Mesendoderm (in vitro differentiated cells): Measurements from ENCODE around the gene ZDHHC6.

Experiments used
- DNase-seq: peaks from one replicate; pipeline ENCODE4 v3.0.0; 2013
- H2AK5ac ChIP-seq: 2 replicates; pipeline ENCODE4 v1.6.1; 2013; ENCODE audit warnings: low read length, inconsistent platforms
- H2BK120ac ChIP-seq: 2 replicates; pipeline ENCODE4 v1.6.1; 2013; ENCODE audit warnings: low read depth, mild to moderate bottlenecking, low read length, moderate library complexity, mixed read lengths
- H2BK15ac ChIP-seq: replicated peaks from 2 replicates; pipeline ENCODE4 v1.6.1; 2013; ENCODE audit warnings: low read depth, mild to moderate bottlenecking, moderate library complexity
- H2BK5ac ChIP-seq: 2 replicates; pipeline ENCODE4 v1.6.1; 2013; ENCODE audit warnings: low read length, inconsistent platforms
- H3K18ac ChIP-seq: 2 replicates; pipeline ENCODE4 v1.6.1; 2013; ENCODE audit warnings: mild to moderate bottlenecking, low read length, mixed read lengths
- H3K23ac ChIP-seq: one replicate; pipeline ENCODE4 v1.6.1; 2013; ENCODE audit warnings: low read length
- H3K27ac ChIP-seq: 2 replicates; pipeline ENCODE4 v1.5.1; 2013; ENCODE audit warnings: low read depth, mild to moderate bottlenecking, inconsistent platforms, low read length, moderate library complexity
- H3K27me3 ChIP-seq: 2 replicates; pipeline ENCODE4 v1.6.1; 2013; ENCODE audit warnings: low read length, control low read depth, mild to moderate bottlenecking, inconsistent platforms; ENCODE audit not compliant: insufficient read depth, poor library complexity
- H3K36me3 ChIP-seq: 2 replicates; pipeline ENCODE4 v1.6.1; 2013; ENCODE audit warnings: low read length, inconsistent platforms; ENCODE audit not compliant: control insufficient read depth, insufficient read depth
- H3K4ac ChIP-seq: one replicate; pipeline ENCODE4 v1.6.1; 2013; ENCODE audit warnings: low read depth, mild to moderate bottlenecking, low read length, moderate library complexity
- H3K4me1 ChIP-seq: 2 replicates; pipeline ENCODE4 v1.6.1; 2013; ENCODE audit warnings: low read depth, low read length, inconsistent platforms; ENCODE audit not compliant: control insufficient read depth
- H3K4me2 ChIP-seq: 2 replicates; pipeline ENCODE4 v1.6.1; 2013; ENCODE audit warnings: low read length
- H3K4me3 ChIP-seq: 2 replicates; pipeline ENCODE4 v1.5.1; 2013; ENCODE audit warnings: mild to moderate bottlenecking, low read length
- H3K56ac ChIP-seq: one replicate; pipeline ENCODE4 v1.6.1; 2013; ENCODE audit warnings: low read length
- H3K79me1 ChIP-seq: 2 replicates; pipeline ENCODE4 v1.6.1; 2013; ENCODE audit warnings: low read length, inconsistent platforms
- H3K79me2 ChIP-seq: 2 replicates; pipeline ENCODE4 v1.6.1; 2013; ENCODE audit warnings: mild to moderate bottlenecking, low read length; ENCODE audit not compliant: control insufficient read depth, insufficient read depth
- H3K9ac ChIP-seq: 2 replicates; pipeline ENCODE4 v1.6.1; 2013; ENCODE audit warnings: low read length, inconsistent platforms
- H4K5ac ChIP-seq: one replicate; pipeline ENCODE4 v1.6.1; 2013; ENCODE audit warnings: low read length
- H4K8ac ChIP-seq: one replicate; pipeline ENCODE4 v1.6.1; 2013; ENCODE audit warnings: low read depth, mild to moderate bottlenecking, control low read depth, low read length, moderate library complexity
- WGBS: extraction: QIAGEN DNeasy Blood & Tissue Kit; methylation state at CpG from one replicate; pipeline ENCODE4 v1.1.7; 2013; ENCODE audit warnings: low lambda C conversion rate, missing lambda C conversion rate; ENCODE audit not compliant: insufficient coverage; ENCODE audit errors: extremely low coverage; 5-methylcytosine and 5-hydroxymethylcytosine counted together

Gene ZDHHC6

GRCh38 chr10:112484399-112484798, 37.7 kb upstream of the ZDHHC6 start:
- no peaks in the 10 kb centered on the region for H3K4me1 ChIP-seq
- no peak overlapping the region for H3K4ac ChIP-seq
- H3K9ac ChIP-seq, result no peak overlapping the region
- H2BK5ac ChIP-seq, result no peak overlapping the region
- H3K27me3 ChIP-seq, result no peaks in the 10 kb centered on the region
- H2BK15ac ChIP-seq, result no peak overlapping the region
- H2AK5ac ChIP-seq, result no peak overlapping the region
- H3K4me2 ChIP-seq, result no peak overlapping the region
- H3K79me1 ChIP-seq, result peaks cover 3% of the 10 kb centered on the region
- no peaks in the 10 kb centered on the region for H3K36me3 ChIP-seq
- no peak for DNase-seq
- no peak overlapping the region for H3K4me3 ChIP-seq
- no peak overlapping the region for H4K8ac ChIP-seq
- H2BK120ac ChIP-seq, result no peak overlapping the region
- no peak overlapping the region for H4K5ac ChIP-seq
- WGBS, result no CpG with 5 or more reads among the region's 2 CpGs
- no peak overlapping the region for H3K18ac ChIP-seq
- H3K79me2 ChIP-seq, result no peaks in the 10 kb centered on the region
- no peak overlapping the region for H3K27ac ChIP-seq
- H3K56ac ChIP-seq, result no peak overlapping the region
- H3K23ac ChIP-seq, result no peak overlapping the region

GRCh38 chr10:112481602-112482001, 34.9 kb upstream of the ZDHHC6 start:
- Histone ChIP-seq H2BK5ac (no peak overlapping the region), H2BK15ac (no peak overlapping the region), H3K4me3 (no peak overlapping the region), H3K36me3 (no peaks in the 10 kb centered on the region), H3K79me2 (no peaks in the 10 kb centered on the region), H3K23ac (no peak overlapping the region), H2BK120ac (no peak overlapping the region), H3K27ac (no peak overlapping the region), H3K4me2 (no peak overlapping the region), H3K79me1 (peaks cover 3% of the 10 kb centered on the region), H3K18ac (no peak overlapping the region), H3K27me3 (no peaks in the 10 kb centered on the region), H3K9ac (no peak overlapping the region), H3K4ac (no peak overlapping the region), H3K4me1 (no peaks in the 10 kb centered on the region), H4K5ac (no peak overlapping the region), H4K8ac (no peak overlapping the region), H3K56ac (no peak overlapping the region), H2AK5ac (no peak overlapping the region)
- no peak for DNase-seq
- no CpG with 5 or more reads among the region's 3 CpGs for WGBS

GRCh38 chr10:112475575-112476218, 29.0 kb upstream of the ZDHHC6 start:
- no peak overlapping the region for H3K4me2 ChIP-seq
- H3K4ac ChIP-seq, result no peak overlapping the region
- H2BK5ac ChIP-seq, result no peak overlapping the region
- H3K9ac ChIP-seq, result no peak overlapping the region
- H2BK15ac ChIP-seq, result no peak overlapping the region
- no peak overlapping the region for H3K23ac ChIP-seq
- no CpG with 5 or more reads among the region's 3 CpGs for WGBS
- no peak overlapping the region for H3K27ac ChIP-seq
- H2AK5ac ChIP-seq, result no peak overlapping the region
- no peak for DNase-seq
- H2BK120ac ChIP-seq, result no peak overlapping the region
- no peak overlapping the region for H4K8ac ChIP-seq
- no peak overlapping the region for H3K56ac ChIP-seq
- no peaks in the 10 kb centered on the region for H3K79me2 ChIP-seq
- H3K36me3 ChIP-seq, result no peaks in the 10 kb centered on the region
- no peak overlapping the region for H3K4me3 ChIP-seq
- no peaks in the 10 kb centered on the region for H3K27me3 ChIP-seq
- H3K4me1 ChIP-seq, result no peaks in the 10 kb centered on the region
- H4K5ac ChIP-seq, result no peak overlapping the region
- H3K18ac ChIP-seq, result no peak overlapping the region
- peaks cover 5% of the 10 kb centered on the region for H3K79me1 ChIP-seq

GRCh38 chr10:112471878-112472487, 25.3 kb upstream of the ZDHHC6 start:
- no peaks in the 10 kb centered on the region for H3K79me2 ChIP-seq
- H3K79me1 ChIP-seq, result peaks cover 5% of the 10 kb centered on the region
- peak; percentile 59 for DNase-seq
- no peak overlapping the region for H3K23ac ChIP-seq
- no peak overlapping the region for H4K8ac ChIP-seq
- H3K4ac ChIP-seq, result no peak overlapping the region
- no peak overlapping the region for H2BK15ac ChIP-seq
- H4K5ac ChIP-seq, result no peak overlapping the region
- no peak overlapping the region for H3K9ac ChIP-seq
- no peaks in the 10 kb centered on the region for H3K36me3 ChIP-seq
- H3K56ac ChIP-seq, result no peak overlapping the region
- no peak overlapping the region for H3K4me3 ChIP-seq
- H3K4me2 ChIP-seq, result no peak overlapping the region
- no peak overlapping the region for H3K27ac ChIP-seq
- H3K18ac ChIP-seq, result no peak overlapping the region
- H2BK120ac ChIP-seq, result no peak overlapping the region
- no peaks in the 10 kb centered on the region for H3K4me1 ChIP-seq
- WGBS, result no CpG with 5 or more reads among the region's 4 CpGs
- H2AK5ac ChIP-seq, result no peak overlapping the region
- no peaks in the 10 kb centered on the region for H3K27me3 ChIP-seq
- H2BK5ac ChIP-seq, result no peak overlapping the region

- no peak overlapping the region for H2BK15ac ChIP-seq
- WGBS, result no CpG with 5 or more reads among the region's 1 CpG
- no peaks in the 10 kb centered on the region for H3K79me2 ChIP-seq
Measured at GRCh38 chr10:112467541-112468075, 20.9 kb upstream of the ZDHHC6 start.

More at GRCh38 chr10:112467541-112468075, 20.9 kb upstream of the ZDHHC6 start:
- Histone ChIP-seq H2AK5ac (no peak overlapping the region), H3K27ac (no peak overlapping the region), H3K79me1 (peaks cover 5% of the 10 kb centered on the region), H4K8ac (no peak overlapping the region), H3K4me3 (no peak overlapping the region), H3K9ac (no peak overlapping the region), H3K4me1 (no peaks in the 10 kb centered on the region), H3K23ac (no peak overlapping the region), H3K18ac (no peak overlapping the region), H4K5ac (no peak overlapping the region), H3K36me3 (no peaks in the 10 kb centered on the region), H2BK5ac (no peak overlapping the region), H3K4me2 (no peak overlapping the region), H2BK120ac (no peak overlapping the region), H3K4ac (no peak overlapping the region), H3K56ac (no peak overlapping the region), H3K27me3 (no peaks in the 10 kb centered on the region)
- no peak for DNase-seq
